WTC11 (cell line): ENCODE data around the gene ABCC4. TPM values are rescaled to one million over a fixed set of nuclear protein-coding genes. Genes with fewer than 3 reads are reported as not detected.

Source experiments
- ATAC-seq: fragments of 200-7000 bp; cut with Tn5 transposase; 2 replicates; pipeline ENCODE4 v1.10.0; 2021; ENCODE audit warnings: mild to moderate bottlenecking, moderate library complexity
- CTCF ChIA-PET: fragments of 300-600 bp; sonication (Branson Sonifier 250); formaldehyde crosslinking; loops from one replicate; lab custom pipeline; 2021; ENCODE audit warnings: antibody characterized with exemption; lab: Charles Lee
- POLR2A ChIA-PET: fragments of 350-600 bp; sonication (Branson Sonifier 250); formaldehyde crosslinking; loops from one replicate; lab custom pipeline; 2021; ENCODE audit warnings: antibody characterized with exemption; lab: Charles Lee
- DNase-seq: peaks from one replicate; pipeline ENCODE4 v3.0.0; 2021; ENCODE audit warnings: low spot score
- H3K27ac Mint-ChIP-seq: 2 replicates; pipeline ENCODE4 v1.8.0; 2021; ENCODE audit warnings: mixed read lengths
- H3K27me3 Mint-ChIP-seq: 2 replicates; pipeline ENCODE4 v1.8.0; 2021; ENCODE audit warnings: low read depth, mild to moderate bottlenecking, moderate library complexity, mixed read lengths
- H3K36me3 Mint-ChIP-seq: 2 replicates; pipeline ENCODE4 v1.8.0; 2021; ENCODE audit warnings: mixed read lengths
- H3K4me1 Mint-ChIP-seq: 2 replicates; pipeline ENCODE4 v1.8.0; 2022; ENCODE audit warnings: mixed read lengths
- H3K4me3 Mint-ChIP-seq: 2 replicates; pipeline ENCODE4 v1.8.0; 2021; ENCODE audit warnings: mild to moderate bottlenecking, moderate library complexity, mixed read lengths
- H3K9me3 Mint-ChIP-seq: 2 replicates; pipeline ENCODE4 v1.8.0; 2021; ENCODE audit warnings: mixed read lengths
- CBFB ChIP-seq: sonication (generic); formaldehyde crosslinking; IDR thresholded peaks from 2 replicates; pipeline ENCODE4 v1.8.1; 2022; ENCODE audit warnings: mild to moderate bottlenecking, low read depth, missing genetic modification reagents
- EMX1 ChIP-seq: fragments of 250-450 bp; sonication (Bioruptor Pico); IDR thresholded peaks from 2 replicates; pipeline ENCODE4 v1.8.0; 2021; ENCODE audit warnings: mild to moderate bottlenecking
- GABPB1 ChIP-seq: sonication (generic); formaldehyde crosslinking; IDR thresholded peaks from 2 replicates; pipeline ENCODE4 v1.8.1; 2023; ENCODE audit warnings: mild to moderate bottlenecking, missing genetic modification reagents
- JUN ChIP-seq: sonication (generic); formaldehyde crosslinking; IDR thresholded peaks from 2 replicates; pipeline ENCODE4 v1.8.0; 2023; ENCODE audit warnings: mild to moderate bottlenecking, missing genetic modification reagents
- NR2C2 ChIP-seq: sonication (generic); formaldehyde crosslinking; IDR thresholded peaks from 2 replicates; pipeline ENCODE4 v1.8.0; 2022; ENCODE audit warnings: mild to moderate bottlenecking, missing genetic modification reagents
- TEAD1 ChIP-seq: sonication (generic); formaldehyde crosslinking; IDR thresholded peaks from 2 replicates; pipeline ENCODE4 v1.8.0; 2022; ENCODE audit warnings: mild to moderate bottlenecking, missing genetic modification reagents
- TP53 ChIP-seq: sonication (generic); formaldehyde crosslinking; IDR thresholded peaks from 2 replicates; pipeline ENCODE4 v1.8.1; 2023; ENCODE audit warnings: mild to moderate bottlenecking, missing genetic modification reagents
- ZNF416 ChIP-seq: fragments of 250-450 bp; sonication (Bioruptor Pico); IDR thresholded peaks from 2 replicates; pipeline ENCODE4 v1.9.0; 2021; ENCODE audit warnings: mild to moderate bottlenecking, inconsistent platforms
- total RNA-seq: library from RNA; stranded (reverse); gene quantifications from 3 replicates; pipeline ENCODE4 v1.2.3, GENCODE V29; 2021
- TF ChIP-seq, protein P1 (sequence below): sonication (generic); formaldehyde crosslinking; IDR thresholded peaks from 2 replicates; pipeline ENCODE4 v1.8.1; 2023; ENCODE audit warnings: mild to moderate bottlenecking, missing genetic modification reagents, borderline replicate concordance
- TF ChIP-seq, protein P2 (sequence below): fragments of 250-450 bp; sonication (Bioruptor Pico); IDR thresholded peaks from 2 replicates; pipeline ENCODE4 v1.8.0; 2021; ENCODE audit warnings: mild to moderate bottlenecking
- TF ChIP-seq, protein P3 (sequence below): sonication (generic); formaldehyde crosslinking; IDR thresholded peaks from 2 replicates; pipeline ENCODE4 v1.8.1; 2023; ENCODE audit warnings: mild to moderate bottlenecking, moderate library complexity, missing genetic modification reagents
- TF ChIP-seq, protein P4 (sequence below): fragments of 250-450 bp; sonication (Bioruptor Pico); conservative IDR thresholded peaks from 2 replicates; pipeline ENCODE4 v1.9.0; 2021; ENCODE audit warnings: mild to moderate bottlenecking
- TF ChIP-seq, protein P5 (sequence below): sonication (generic); formaldehyde crosslinking; IDR thresholded peaks from 2 replicates; pipeline ENCODE4 v1.8.1; 2022; ENCODE audit warnings: low read depth, missing genetic modification reagents, borderline replicate concordance
- TF ChIP-seq, protein P6 (sequence below): sonication (generic); formaldehyde crosslinking; IDR thresholded peaks from 2 replicates; pipeline ENCODE4 v1.8.0; 2023; ENCODE audit warnings: mild to moderate bottlenecking, missing genetic modification reagents
- TF ChIP-seq, protein P7 (sequence below): sonication (generic); formaldehyde crosslinking; conservative IDR thresholded peaks from 2 replicates; pipeline ENCODE4 v1.8.1; 2023; ENCODE audit warnings: mild to moderate bottlenecking, low read depth, missing genetic modification reagents, moderate library complexity
- TF ChIP-seq, protein P8 (sequence below): sonication (generic); formaldehyde crosslinking; IDR thresholded peaks from 2 replicates; pipeline ENCODE4 v1.8.1; 2022; ENCODE audit warnings: mild to moderate bottlenecking, moderate library complexity, missing genetic modification reagents
- TF ChIP-seq, protein P9 (sequence below): sonication (generic); formaldehyde crosslinking; IDR thresholded peaks from 2 replicates; pipeline ENCODE4 v1.8.1; 2023; ENCODE audit warnings: mild to moderate bottlenecking, missing genetic modification reagents, moderate library complexity

The ABCC4 gene
- total RNA-seq, 1 experiment from 2014 or later = 7.2 TPM

DNA sequence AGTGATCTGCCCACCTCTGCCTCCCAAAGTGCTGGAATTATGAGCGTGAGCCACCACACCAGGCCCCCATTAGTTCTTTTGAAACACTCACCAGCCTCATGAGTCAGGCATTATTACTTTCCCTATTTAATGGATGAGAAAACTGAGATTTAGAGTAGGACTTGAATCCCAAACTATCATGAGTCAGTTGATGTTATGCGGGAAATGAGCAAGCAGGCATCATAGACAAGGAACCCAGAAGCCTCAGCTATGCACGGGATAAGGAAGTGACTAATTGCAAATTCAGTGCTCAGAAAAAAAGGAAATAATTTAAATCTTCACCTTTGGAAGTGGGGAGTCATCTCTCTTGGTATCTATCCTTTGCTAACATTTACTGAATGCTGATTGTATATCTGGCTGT lies 217.5 kb downstream of the ABCC4 start:
- no peak for ATAC-seq
- ChIA-PET CTCF (interaction anchor here (1.0 kb wide), 1 partner anchor 31 kb away, joined by 3 read pairs; no protein-coding TSS in a partner anchor), POLR2A (no interaction called here)
- no peak for TF ChIP-seq TP53 (CRISPR knock-in tag)
- no peak for TF ChIP-seq ZNF416 (CRISPR knock-in tag)
- TF ChIP-seq, protein P1, sequence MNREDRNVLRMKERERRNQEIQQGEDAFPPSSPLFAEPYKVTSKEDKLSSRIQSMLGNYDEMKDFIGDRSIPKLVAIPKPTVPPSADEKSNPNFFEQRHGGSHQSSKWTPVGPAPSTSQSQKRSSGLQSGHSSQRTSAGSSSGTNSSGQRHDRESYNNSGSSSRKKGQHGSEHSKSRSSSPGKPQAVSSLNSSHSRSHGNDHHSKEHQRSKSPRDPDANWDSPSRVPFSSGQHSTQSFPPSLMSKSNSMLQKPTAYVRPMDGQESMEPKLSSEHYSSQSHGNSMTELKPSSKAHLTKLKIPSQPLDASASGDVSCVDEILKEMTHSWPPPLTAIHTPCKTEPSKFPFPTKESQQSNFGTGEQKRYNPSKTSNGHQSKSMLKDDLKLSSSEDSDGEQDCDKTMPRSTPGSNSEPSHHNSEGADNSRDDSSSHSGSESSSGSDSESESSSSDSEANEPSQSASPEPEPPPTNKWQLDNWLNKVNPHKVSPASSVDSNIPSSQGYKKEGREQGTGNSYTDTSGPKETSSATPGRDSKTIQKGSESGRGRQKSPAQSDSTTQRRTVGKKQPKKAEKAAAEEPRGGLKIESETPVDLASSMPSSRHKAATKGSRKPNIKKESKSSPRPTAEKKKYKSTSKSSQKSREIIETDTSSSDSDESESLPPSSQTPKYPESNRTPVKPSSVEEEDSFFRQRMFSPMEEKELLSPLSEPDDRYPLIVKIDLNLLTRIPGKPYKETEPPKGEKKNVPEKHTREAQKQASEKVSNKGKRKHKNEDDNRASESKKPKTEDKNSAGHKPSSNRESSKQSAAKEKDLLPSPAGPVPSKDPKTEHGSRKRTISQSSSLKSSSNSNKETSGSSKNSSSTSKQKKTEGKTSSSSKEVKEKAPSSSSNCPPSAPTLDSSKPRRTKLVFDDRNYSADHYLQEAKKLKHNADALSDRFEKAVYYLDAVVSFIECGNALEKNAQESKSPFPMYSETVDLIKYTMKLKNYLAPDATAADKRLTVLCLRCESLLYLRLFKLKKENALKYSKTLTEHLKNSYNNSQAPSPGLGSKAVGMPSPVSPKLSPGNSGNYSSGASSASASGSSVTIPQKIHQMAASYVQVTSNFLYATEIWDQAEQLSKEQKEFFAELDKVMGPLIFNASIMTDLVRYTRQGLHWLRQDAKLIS (CRISPR knock-in tag) = no peak
- TF ChIP-seq, protein P2, sequence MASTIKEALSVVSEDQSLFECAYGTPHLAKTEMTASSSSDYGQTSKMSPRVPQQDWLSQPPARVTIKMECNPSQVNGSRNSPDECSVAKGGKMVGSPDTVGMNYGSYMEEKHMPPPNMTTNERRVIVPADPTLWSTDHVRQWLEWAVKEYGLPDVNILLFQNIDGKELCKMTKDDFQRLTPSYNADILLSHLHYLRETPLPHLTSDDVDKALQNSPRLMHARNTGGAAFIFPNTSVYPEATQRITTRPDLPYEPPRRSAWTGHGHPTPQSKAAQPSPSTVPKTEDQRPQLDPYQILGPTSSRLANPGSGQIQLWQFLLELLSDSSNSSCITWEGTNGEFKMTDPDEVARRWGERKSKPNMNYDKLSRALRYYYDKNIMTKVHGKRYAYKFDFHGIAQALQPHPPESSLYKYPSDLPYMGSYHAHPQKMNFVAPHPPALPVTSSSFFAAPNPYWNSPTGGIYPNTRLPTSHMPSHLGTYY (CRISPR knock-in tag) = no peak
- no peak for TF ChIP-seq TEAD1 (CRISPR knock-in tag)
- TF ChIP-seq EMX1 (CRISPR knock-in tag) = no peak
- no peak for TF ChIP-seq CBFB
- TF ChIP-seq, protein P3, sequence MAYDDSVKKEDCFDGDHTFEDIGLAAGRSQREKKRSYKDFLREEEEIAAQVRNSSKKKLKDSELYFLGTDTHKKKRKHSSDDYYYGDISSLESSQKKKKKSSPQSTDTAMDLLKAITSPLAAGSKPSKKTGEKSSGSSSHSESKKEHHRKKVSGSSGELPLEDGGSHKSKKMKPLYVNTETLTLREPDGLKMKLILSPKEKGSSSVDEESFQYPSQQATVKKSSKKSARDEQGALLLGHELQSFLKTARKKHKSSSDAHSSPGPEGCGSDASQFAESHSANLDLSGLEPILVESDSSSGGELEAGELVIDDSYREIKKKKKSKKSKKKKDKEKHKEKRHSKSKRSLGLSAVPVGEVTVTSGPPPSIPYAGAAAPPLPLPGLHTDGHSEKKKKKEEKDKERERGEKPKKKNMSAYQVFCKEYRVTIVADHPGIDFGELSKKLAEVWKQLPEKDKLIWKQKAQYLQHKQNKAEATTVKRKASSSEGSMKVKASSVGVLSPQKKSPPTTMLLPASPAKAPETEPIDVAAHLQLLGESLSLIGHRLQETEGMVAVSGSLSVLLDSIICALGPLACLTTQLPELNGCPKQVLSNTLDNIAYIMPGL (CRISPR knock-in tag) = no peak
- TF ChIP-seq, protein P4, sequence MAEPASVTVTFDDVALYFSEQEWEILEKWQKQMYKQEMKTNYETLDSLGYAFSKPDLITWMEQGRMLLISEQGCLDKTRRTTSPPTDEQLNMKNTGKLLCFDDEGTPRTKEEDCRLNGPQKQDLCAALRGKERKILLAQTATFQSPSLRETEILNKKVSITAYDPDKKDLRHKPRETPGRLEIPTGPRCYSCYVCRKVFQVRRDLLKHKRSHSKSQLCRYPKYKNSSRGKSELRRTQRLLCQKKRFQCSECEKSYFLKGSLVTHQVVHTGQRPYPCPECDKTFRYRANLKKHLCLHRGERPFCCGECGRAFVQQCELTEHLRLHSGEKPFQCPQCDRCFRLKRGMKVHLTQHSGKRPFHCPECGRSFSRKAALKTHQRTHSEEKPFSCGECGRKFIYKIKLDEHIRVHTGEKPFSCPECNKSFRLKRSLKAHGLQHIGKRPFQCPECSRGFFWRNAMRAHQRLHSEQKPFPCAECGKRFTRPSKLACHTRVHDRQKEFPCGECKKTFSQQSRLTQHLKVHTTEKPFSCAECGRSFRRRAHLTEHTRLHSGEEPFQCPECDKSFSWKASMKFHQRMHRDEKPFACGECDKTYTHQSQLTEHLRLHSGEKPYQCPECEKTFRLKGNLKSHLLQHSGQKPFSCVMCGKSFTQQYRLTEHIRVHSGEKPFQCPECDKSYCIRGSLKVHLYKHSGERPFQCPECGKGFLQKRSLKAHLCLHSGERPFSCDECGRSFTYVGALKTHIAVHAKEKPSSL (CRISPR knock-in tag) = no peak
- no peak for TF ChIP-seq NR2C2 (CRISPR knock-in tag)
- TF ChIP-seq, protein P5, sequence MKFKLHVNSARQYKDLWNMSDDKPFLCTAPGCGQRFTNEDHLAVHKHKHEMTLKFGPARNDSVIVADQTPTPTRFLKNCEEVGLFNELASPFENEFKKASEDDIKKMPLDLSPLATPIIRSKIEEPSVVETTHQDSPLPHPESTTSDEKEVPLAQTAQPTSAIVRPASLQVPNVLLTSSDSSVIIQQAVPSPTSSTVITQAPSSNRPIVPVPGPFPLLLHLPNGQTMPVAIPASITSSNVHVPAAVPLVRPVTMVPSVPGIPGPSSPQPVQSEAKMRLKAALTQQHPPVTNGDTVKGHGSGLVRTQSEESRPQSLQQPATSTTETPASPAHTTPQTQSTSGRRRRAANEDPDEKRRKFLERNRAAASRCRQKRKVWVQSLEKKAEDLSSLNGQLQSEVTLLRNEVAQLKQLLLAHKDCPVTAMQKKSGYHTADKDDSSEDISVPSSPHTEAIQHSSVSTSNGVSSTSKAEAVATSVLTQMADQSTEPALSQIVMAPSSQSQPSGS (CRISPR knock-in tag) = no peak
- Mint-ChIP-seq H3K4me3 (no peak overlapping the region), H3K27me3 (no peaks in the 10 kb centered on the region), H3K4me1 (no peaks in the 10 kb centered on the region), H3K27ac (no peak overlapping the region), H3K36me3 (no peaks in the 10 kb centered on the region), H3K9me3 (no peaks in the 10 kb centered on the region)
- DNase-seq = no peak

DNA sequence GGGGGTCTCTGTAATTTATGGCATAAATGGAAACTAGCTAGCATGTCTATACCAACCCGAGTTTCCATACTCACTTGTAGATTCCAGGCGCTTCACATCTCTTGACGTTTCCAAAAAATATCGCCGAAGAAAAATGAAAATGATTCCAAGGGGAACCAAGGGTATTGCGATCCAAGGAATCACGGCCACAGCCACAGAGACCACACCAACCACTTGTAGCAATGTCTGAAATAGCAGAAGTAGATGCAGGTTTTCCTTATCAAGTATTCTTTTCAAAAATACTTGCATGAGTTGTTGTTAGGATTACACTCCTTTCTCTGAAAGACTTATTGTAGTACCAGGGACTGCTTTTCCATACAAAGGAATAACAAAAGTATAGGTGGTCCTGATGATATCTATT lies 218.2 kb downstream of the ABCC4 start:
- no peak overlapping the region for H3K4me3 Mint-ChIP-seq
- POLR2A ChIA-PET = no interaction called here
- no peaks in the 10 kb centered on the region for H3K27me3 Mint-ChIP-seq
- CTCF ChIA-PET = no interaction called here
- DNase-seq = no peak
- no peaks in the 10 kb centered on the region for H3K9me3 Mint-ChIP-seq
- no peak for ATAC-seq
- no peaks in the 10 kb centered on the region for H3K36me3 Mint-ChIP-seq
- no peaks in the 10 kb centered on the region for H3K4me1 Mint-ChIP-seq
- H3K27ac Mint-ChIP-seq = no peak overlapping the region
- TF ChIP-seq, protein P6, sequence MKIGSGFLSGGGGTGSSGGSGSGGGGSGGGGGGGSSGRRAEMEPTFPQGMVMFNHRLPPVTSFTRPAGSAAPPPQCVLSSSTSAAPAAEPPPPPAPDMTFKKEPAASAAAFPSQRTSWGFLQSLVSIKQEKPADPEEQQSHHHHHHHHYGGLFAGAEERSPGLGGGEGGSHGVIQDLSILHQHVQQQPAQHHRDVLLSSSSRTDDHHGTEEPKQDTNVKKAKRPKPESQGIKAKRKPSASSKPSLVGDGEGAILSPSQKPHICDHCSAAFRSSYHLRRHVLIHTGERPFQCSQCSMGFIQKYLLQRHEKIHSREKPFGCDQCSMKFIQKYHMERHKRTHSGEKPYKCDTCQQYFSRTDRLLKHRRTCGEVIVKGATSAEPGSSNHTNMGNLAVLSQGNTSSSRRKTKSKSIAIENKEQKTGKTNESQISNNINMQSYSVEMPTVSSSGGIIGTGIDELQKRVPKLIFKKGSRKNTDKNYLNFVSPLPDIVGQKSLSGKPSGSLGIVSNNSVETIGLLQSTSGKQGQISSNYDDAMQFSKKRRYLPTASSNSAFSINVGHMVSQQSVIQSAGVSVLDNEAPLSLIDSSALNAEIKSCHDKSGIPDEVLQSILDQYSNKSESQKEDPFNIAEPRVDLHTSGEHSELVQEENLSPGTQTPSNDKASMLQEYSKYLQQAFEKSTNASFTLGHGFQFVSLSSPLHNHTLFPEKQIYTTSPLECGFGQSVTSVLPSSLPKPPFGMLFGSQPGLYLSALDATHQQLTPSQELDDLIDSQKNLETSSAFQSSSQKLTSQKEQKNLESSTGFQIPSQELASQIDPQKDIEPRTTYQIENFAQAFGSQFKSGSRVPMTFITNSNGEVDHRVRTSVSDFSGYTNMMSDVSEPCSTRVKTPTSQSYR = no peak
- TF ChIP-seq JUN (no peak), GABPB1 (CRISPR knock-in tag) (no peak)
- TF ChIP-seq, protein P7, sequence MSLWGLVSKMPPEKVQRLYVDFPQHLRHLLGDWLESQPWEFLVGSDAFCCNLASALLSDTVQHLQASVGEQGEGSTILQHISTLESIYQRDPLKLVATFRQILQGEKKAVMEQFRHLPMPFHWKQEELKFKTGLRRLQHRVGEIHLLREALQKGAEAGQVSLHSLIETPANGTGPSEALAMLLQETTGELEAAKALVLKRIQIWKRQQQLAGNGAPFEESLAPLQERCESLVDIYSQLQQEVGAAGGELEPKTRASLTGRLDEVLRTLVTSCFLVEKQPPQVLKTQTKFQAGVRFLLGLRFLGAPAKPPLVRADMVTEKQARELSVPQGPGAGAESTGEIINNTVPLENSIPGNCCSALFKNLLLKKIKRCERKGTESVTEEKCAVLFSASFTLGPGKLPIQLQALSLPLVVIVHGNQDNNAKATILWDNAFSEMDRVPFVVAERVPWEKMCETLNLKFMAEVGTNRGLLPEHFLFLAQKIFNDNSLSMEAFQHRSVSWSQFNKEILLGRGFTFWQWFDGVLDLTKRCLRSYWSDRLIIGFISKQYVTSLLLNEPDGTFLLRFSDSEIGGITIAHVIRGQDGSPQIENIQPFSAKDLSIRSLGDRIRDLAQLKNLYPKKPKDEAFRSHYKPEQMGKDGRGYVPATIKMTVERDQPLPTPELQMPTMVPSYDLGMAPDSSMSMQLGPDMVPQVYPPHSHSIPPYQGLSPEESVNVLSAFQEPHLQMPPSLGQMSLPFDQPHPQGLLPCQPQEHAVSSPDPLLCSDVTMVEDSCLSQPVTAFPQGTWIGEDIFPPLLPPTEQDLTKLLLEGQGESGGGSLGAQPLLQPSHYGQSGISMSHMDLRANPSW (CRISPR knock-in tag) = no peak
- TF ChIP-seq, protein P8, sequence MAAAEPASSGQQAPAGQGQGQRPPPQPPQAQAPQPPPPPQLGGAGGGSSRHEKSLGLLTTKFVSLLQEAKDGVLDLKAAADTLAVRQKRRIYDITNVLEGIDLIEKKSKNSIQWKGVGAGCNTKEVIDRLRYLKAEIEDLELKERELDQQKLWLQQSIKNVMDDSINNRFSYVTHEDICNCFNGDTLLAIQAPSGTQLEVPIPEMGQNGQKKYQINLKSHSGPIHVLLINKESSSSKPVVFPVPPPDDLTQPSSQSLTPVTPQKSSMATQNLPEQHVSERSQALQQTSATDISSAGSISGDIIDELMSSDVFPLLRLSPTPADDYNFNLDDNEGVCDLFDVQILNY = no peak
- TF ChIP-seq, protein P9, sequence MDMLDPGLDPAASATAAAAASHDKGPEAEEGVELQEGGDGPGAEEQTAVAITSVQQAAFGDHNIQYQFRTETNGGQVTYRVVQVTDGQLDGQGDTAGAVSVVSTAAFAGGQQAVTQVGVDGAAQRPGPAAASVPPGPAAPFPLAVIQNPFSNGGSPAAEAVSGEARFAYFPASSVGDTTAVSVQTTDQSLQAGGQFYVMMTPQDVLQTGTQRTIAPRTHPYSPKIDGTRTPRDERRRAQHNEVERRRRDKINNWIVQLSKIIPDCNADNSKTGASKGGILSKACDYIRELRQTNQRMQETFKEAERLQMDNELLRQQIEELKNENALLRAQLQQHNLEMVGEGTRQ = no peak
